ENCODE measurements around the gene PSIP1. TPM values are rescaled to one million over a fixed set of nuclear protein-coding genes. Genes with fewer than 3 reads are reported as not detected.
"Not testable (repeated sequence)": the region's sequence is repeated elsewhere in the genome, so short reads cannot be mapped to it uniquely, and the experiment has no call there.

PSIP1 gene
- 21.1 TPM for total RNA-seq
- long read RNA-seq, transcript PSIP1-203 (16 exons, 3,391 nt): major isoform, 24 of 62 reads
- long read RNA-seq, transcript PSIP1-204 (16 exons, 3,364 nt): minor isoform, 18 of 62 reads
- long read RNA-seq, partial matches to known transcripts: 11 of 62 reads
- long read RNA-seq, other reads (novel, unspliced or antisense): 8 of 62 reads

- peak; percentile 86 for DNase-seq
- intact Hi-C loops (cut with DNase I): no loop called here
- peak; percentile 97 for ATAC-seq (ENCODE audit: poor library complexity)
Measured at GRCh38 chr9:15510789-15511575, at the start of gene PSIP1. PSIP1 (minus strand) TSS chr9:15510970; CDS start chr9:15510188, 782 bp downstream.

GRCh38 chr9:15553528-15553898 is 42.7 kb upstream of the PSIP1 start:
- intact Hi-C loops (cut with DNase I): no loop called here
- ATAC-seq (ENCODE audit: poor library complexity) (no peak), DNase-seq (no peak)

GRCh38 chr9:15552636-15553527 is 42.1 kb upstream of the PSIP1 start, which contains the start of gene CCDC171:
CCDC171 (plus strand) TSS chr9:15553043; CDS start chr9:15564089, 11,046 bp downstream.
- intact Hi-C loops (cut with DNase I): no loop called here
- peak; percentile 95 for DNase-seq
- ATAC-seq (ENCODE audit: poor library complexity): peak; percentile 99

- intact Hi-C loops (cut with DNase I): no loop called here
- no peak for ATAC-seq (ENCODE audit: poor library complexity)
Measured at GRCh38 chr9:15549611-15550010, 38.8 kb upstream of the PSIP1 start.

GRCh38 chr9:15543047-15543813 is 32.5 kb upstream of the PSIP1 start:
- intact Hi-C loops (cut with DNase I): no loop called here
- DNase-seq (no peak), ATAC-seq (ENCODE audit: poor library complexity) (no peak)

More at GRCh38 chr9:15549611-15550010, 38.8 kb upstream of the PSIP1 start:
- no peak for DNase-seq

- DNase-seq: no peak
- ATAC-seq (ENCODE audit: poor library complexity): no peak
- intact Hi-C loops (cut with DNase I): no loop called here
Measured at GRCh38 chr9:15542624-15543023, 31.9 kb upstream of the PSIP1 start.

GRCh38 chr9:15541872-15542271 is 31.1 kb upstream of the PSIP1 start:
- intact Hi-C loops (cut with DNase I): no loop called here
- no peak for DNase-seq
- ATAC-seq (ENCODE audit: poor library complexity): no peak

- intact Hi-C loops (cut with DNase I): no loop called here
- DNase-seq: no peak
- ATAC-seq (ENCODE audit: poor library complexity): no peak
Measured at GRCh38 chr9:15531380-15531779, 20.6 kb upstream of the PSIP1 start.

- ATAC-seq (ENCODE audit: poor library complexity) (no peak), DNase-seq (no peak)
- intact Hi-C loops (cut with DNase I): no loop called here
Measured at GRCh38 chr9:15529566-15530324, 19.0 kb upstream of the PSIP1 start.

GRCh38 chr9:15527035-15527434 is 16.3 kb upstream of the PSIP1 start:
- intact Hi-C loops (cut with DNase I); ATAC-seq (ENCODE audit: poor library complexity); DNase-seq: not testable (repeated sequence)

- ATAC-seq (ENCODE audit: poor library complexity): no peak
- intact Hi-C loops (cut with DNase I): no loop called here
- DNase-seq: no peak
Measured at GRCh38 chr9:15525958-15526357, 15.2 kb upstream of the PSIP1 start.

GRCh38 chr9:15524845-15525455 is 14.2 kb upstream of the PSIP1 start:
- ATAC-seq (ENCODE audit: poor library complexity) (no peak), DNase-seq (no peak)
- intact Hi-C loops (cut with DNase I): no loop called here

GRCh38 chr9:15522130-15522755 is 11.5 kb upstream of the PSIP1 start:
- DNase-seq (no peak), ATAC-seq (ENCODE audit: poor library complexity) (no peak)
- intact Hi-C loops (cut with DNase I): no loop called here

GRCh38 chr9:15521254-15521653 is 10.5 kb upstream of the PSIP1 start:
- ATAC-seq (ENCODE audit: poor library complexity) (no peak), DNase-seq (no peak)
- intact Hi-C loops (cut with DNase I): no loop called here

GRCh38 chr9:15519831-15520230 is 9.1 kb upstream of the PSIP1 start:
- ATAC-seq (ENCODE audit: poor library complexity) (no peak), DNase-seq (no peak)
- intact Hi-C loops (cut with DNase I): no loop called here

GRCh38 chr9:15513335-15513734 is 2.6 kb upstream of the PSIP1 start:
- no peak for DNase-seq
- no peak for ATAC-seq (ENCODE audit: poor library complexity)
- intact Hi-C loops (cut with DNase I): no loop called here

- intact Hi-C loops (cut with DNase I): no loop called here
- ATAC-seq (ENCODE audit: poor library complexity): no peak
- no peak for DNase-seq
Measured at GRCh38 chr9:15512889-15513288, 2.1 kb upstream of the PSIP1 start.
